ENCODE measurements around the gene GULP1.
"Not testable (repeated sequence)": the region's sequence is repeated elsewhere in the genome, so short reads cannot be mapped to it uniquely, and the experiment has no call there.

Gene GULP1

DNA sequence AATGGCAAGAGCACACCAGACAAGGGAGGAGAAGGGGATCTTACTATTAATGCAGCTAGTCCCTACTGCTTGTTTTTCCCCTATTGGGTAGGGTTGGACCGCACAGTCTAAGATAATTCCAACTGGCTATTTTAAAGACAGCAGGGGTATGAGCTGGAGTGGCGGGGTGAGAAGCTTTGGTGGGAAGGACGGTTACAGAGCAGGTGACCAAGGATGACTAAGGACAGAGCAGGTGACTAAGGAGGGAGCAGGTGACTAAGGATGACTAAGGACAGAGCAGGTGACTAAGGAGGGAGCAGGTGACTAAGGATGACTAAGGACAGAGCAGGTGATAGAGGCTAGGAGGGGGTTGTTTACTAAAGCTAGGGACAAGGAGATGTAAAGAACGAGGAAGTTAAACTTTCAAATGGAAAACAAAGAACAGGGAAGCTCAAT is 7.3 kb downstream of the GULP1 start:
- WGBS (ENCODE audit: insufficient coverage) = 100% methylated on average over 2 of the region's 4 CpGs
- H3K9me3 ChIP-seq (ENCODE audit: control extremely low read depth in 1 of 5, control insufficient read depth in 4 of 5, insufficient read depth in 2 of 5, low read depth in 1 of 5, low read length in 4 of 5); CTCF ChIA-PET; H3K27me3 ChIP-seq (replicated peaks in 2 of 5; ENCODE audit: control insufficient read depth in 4 of 5, insufficient read depth in 5 of 5, low read length in 4 of 5); H3K4me3 ChIP-seq (ENCODE audit: control insufficient read depth in 1 of 7, extremely low read depth in 1 of 7, insufficient read depth in 4 of 7, low read depth in 2 of 7, low read length in 6 of 7); H3K36me3 ChIP-seq (ENCODE audit: control insufficient read depth in 4 of 4, insufficient read depth in 4 of 4, low read length in 3 of 4); DNase-seq; POLR2A ChIA-PET; H3K27ac ChIP-seq (ENCODE audit: insufficient read depth in 1 of 2, low read depth in 1 of 2, low read length in 2 of 2, poor library complexity in 1 of 2, severe bottlenecking in 2 of 2); H3K4me1 ChIP-seq (ENCODE audit: control extremely low read depth in 1 of 4, control insufficient read depth in 4 of 4, insufficient read depth in 4 of 4, low read length in 3 of 4): not testable (repeated sequence)

DNA sequence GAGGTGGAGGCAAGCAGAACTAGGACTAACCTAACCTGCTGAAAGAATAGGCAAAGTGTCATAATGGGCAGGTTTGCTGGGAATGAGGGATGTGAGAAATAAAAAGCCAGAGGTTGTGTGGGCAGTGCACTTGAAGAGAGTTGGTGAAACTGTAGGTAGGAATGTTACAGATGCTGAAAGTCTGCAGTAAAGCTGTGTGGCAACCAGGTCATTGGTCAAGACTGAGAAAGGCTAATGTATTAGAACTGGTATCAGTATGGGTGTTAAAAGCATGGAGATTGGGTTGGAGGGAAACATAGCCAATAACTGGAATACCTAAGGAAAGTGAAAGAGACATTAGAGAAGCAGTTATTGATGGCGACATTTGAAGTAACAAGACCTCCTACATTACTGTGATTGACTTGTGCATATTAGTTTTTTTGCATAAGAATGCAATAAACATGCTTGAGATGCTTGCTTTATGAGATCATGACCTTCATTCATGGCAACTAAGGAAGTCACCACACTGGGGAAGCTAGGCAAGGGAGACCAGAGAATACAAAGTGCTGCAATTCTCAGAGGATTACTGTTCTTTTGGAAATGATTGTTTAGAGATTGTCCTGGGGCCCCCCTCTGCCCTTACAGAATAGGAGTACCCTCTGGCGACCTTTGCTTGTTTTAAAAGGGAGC is 11.8 kb downstream of the GULP1 start:
- 100% methylated on average over 2 of the region's 2 CpGs for whole genome bisulfite sequencing (ENCODE audit: insufficient coverage)
- no peak for DNase-seq
- H3K9me3 ChIP-seq (ENCODE audit: control extremely low read depth in 1 of 5, control insufficient read depth in 4 of 5, insufficient read depth in 2 of 5, low read depth in 1 of 5, low read length in 4 of 5) = peaks cover 0 to 2% (median 0%) of the 10 kb centered on the region in 5 experiments
- CTCF ChIA-PET = no interaction called here
- H3K27ac ChIP-seq (ENCODE audit: insufficient read depth in 1 of 2, low read depth in 1 of 2, low read length in 2 of 2, poor library complexity in 1 of 2, severe bottlenecking in 2 of 2) = no peak overlapping the region
- no peaks in the 10 kb centered on the region for H3K4me1 ChIP-seq (ENCODE audit: control extremely low read depth in 1 of 4, control insufficient read depth in 4 of 4, insufficient read depth in 4 of 4, low read length in 3 of 4)
- H3K36me3 ChIP-seq (ENCODE audit: control insufficient read depth in 4 of 4, insufficient read depth in 4 of 4, low read length in 3 of 4) = no peaks in the 10 kb centered on the region
- H3K27me3 ChIP-seq (replicated peaks in 2 of 5; ENCODE audit: control insufficient read depth in 4 of 5, insufficient read depth in 5 of 5, low read length in 4 of 5) = no peaks in the 10 kb centered on the region
- H3K4me3 ChIP-seq (ENCODE audit: control insufficient read depth in 1 of 7, extremely low read depth in 1 of 7, insufficient read depth in 4 of 7, low read depth in 2 of 7, low read length in 6 of 7) = no peak overlapping the region
- POLR2A ChIA-PET = no interaction called here

DNA sequence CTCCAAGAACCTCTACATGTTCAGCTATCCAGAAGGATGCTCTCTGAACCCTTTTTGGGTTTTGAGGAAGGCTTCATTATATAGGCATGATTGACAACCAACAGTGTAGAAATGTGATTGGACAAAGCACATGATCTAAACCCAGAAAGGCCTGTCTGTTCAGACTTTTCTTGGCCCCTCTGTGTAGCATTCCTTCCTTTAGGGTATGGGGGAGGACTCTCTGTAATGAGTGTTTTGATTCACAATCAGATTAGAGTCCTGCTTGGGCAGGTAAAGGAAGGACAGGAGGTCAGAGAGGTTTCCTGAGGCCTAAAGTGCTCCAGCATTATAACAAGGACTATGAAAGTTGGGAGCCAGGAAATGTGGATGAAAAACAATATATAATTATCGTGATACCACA is 13.6 kb downstream of the GULP1 start:
- Histone ChIP-seq H3K36me3 (ENCODE audit: control insufficient read depth in 4 of 4, insufficient read depth in 4 of 4, low read length in 3 of 4) (no peaks in the 10 kb centered on the region), H3K4me3 (ENCODE audit: control insufficient read depth in 1 of 7, extremely low read depth in 1 of 7, insufficient read depth in 4 of 7, low read depth in 2 of 7, low read length in 6 of 7) (no peak overlapping the region), H3K4me1 (ENCODE audit: control extremely low read depth in 1 of 4, control insufficient read depth in 4 of 4, insufficient read depth in 4 of 4, low read length in 3 of 4) (no peaks in the 10 kb centered on the region), H3K27me3 (replicated peaks in 2 of 5; ENCODE audit: control insufficient read depth in 4 of 5, insufficient read depth in 5 of 5, low read length in 4 of 5) (no peaks in the 10 kb centered on the region), H3K27ac (ENCODE audit: insufficient read depth in 1 of 2, low read depth in 1 of 2, low read length in 2 of 2, poor library complexity in 1 of 2, severe bottlenecking in 2 of 2) (no peak overlapping the region), H3K9me3 (ENCODE audit: control extremely low read depth in 1 of 5, control insufficient read depth in 4 of 5, insufficient read depth in 2 of 5, low read depth in 1 of 5, low read length in 4 of 5) (no peaks in the 10 kb centered on the region)
- ChIA-PET POLR2A (no interaction called here), CTCF (no interaction called here)
- no peak for DNase-seq
- WGBS (ENCODE audit: insufficient coverage) = no CpG with 5 or more reads among the region's 1 CpG

DNA sequence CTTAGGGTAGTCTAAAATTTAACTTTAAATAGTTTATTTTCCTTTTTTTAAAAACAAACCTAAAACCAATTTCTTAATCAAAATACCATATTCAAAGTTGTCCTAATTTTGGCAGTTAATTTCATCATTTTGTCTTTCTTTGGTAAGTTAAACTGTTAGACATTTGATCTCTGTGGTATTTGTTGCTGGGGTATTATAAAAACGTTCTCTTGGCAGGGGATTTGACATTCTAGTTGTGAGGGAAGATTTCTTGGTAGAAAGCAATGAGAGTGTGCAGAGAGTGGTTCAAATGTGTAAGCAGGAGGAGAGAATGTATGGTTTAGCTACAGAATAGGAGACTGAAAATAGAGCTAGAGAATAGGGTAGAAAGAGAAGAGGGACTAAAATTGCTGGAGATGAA is 14.6 kb downstream of the GULP1 start:
- H3K4me3 ChIP-seq (ENCODE audit: control insufficient read depth in 1 of 7, extremely low read depth in 1 of 7, insufficient read depth in 4 of 7, low read depth in 2 of 7, low read length in 6 of 7) = no peak overlapping the region
- no peak overlapping the region for H3K27ac ChIP-seq (ENCODE audit: insufficient read depth in 1 of 2, low read depth in 1 of 2, low read length in 2 of 2, poor library complexity in 1 of 2, severe bottlenecking in 2 of 2)
- CTCF ChIA-PET = no interaction called here
- H3K27me3 ChIP-seq (replicated peaks in 2 of 5; ENCODE audit: control insufficient read depth in 4 of 5, insufficient read depth in 5 of 5, low read length in 4 of 5) = no peaks in the 10 kb centered on the region
- 78% methylated on average over 1 of the region's 1 CpG for WGBS (ENCODE audit: insufficient coverage)
- H3K36me3 ChIP-seq (ENCODE audit: control insufficient read depth in 4 of 4, insufficient read depth in 4 of 4, low read length in 3 of 4) = no peaks in the 10 kb centered on the region
- no peak for DNase-seq
- H3K9me3 ChIP-seq (ENCODE audit: control extremely low read depth in 1 of 5, control insufficient read depth in 4 of 5, insufficient read depth in 2 of 5, low read depth in 1 of 5, low read length in 4 of 5) = no peaks in the 10 kb centered on the region
- POLR2A ChIA-PET = no interaction called here
- no peaks in the 10 kb centered on the region for H3K4me1 ChIP-seq (ENCODE audit: control extremely low read depth in 1 of 4, control insufficient read depth in 4 of 4, insufficient read depth in 4 of 4, low read length in 3 of 4)

- no peak for DNase-seq
- Histone ChIP-seq H3K4me1 (ENCODE audit: control extremely low read depth in 1 of 4, control insufficient read depth in 4 of 4, insufficient read depth in 4 of 4, low read length in 3 of 4) (no peaks in the 10 kb centered on the region), H3K36me3 (ENCODE audit: control insufficient read depth in 4 of 4, insufficient read depth in 4 of 4, low read length in 3 of 4) (no peaks in the 10 kb centered on the region), H3K27me3 (replicated peaks in 2 of 5; ENCODE audit: control insufficient read depth in 4 of 5, insufficient read depth in 5 of 5, low read length in 4 of 5) (no peaks in the 10 kb centered on the region), H3K9me3 (ENCODE audit: control extremely low read depth in 1 of 5, control insufficient read depth in 4 of 5, insufficient read depth in 2 of 5, low read depth in 1 of 5, low read length in 4 of 5) (no peaks in the 10 kb centered on the region), H3K27ac (ENCODE audit: insufficient read depth in 1 of 2, low read depth in 1 of 2, low read length in 2 of 2, poor library complexity in 1 of 2, severe bottlenecking in 2 of 2) (no peak overlapping the region), H3K4me3 (ENCODE audit: control insufficient read depth in 1 of 7, extremely low read depth in 1 of 7, insufficient read depth in 4 of 7, low read depth in 2 of 7, low read length in 6 of 7) (no peak overlapping the region)
- POLR2A ChIA-PET = no interaction called here
- CTCF ChIA-PET = no interaction called here
- WGBS (ENCODE audit: insufficient coverage) = no CpG with 5 or more reads among the region's 2 CpGs
Observed at GRCh38 chr2:188307850-188308283, 16.2 kb downstream of the GULP1 start.

DNA sequence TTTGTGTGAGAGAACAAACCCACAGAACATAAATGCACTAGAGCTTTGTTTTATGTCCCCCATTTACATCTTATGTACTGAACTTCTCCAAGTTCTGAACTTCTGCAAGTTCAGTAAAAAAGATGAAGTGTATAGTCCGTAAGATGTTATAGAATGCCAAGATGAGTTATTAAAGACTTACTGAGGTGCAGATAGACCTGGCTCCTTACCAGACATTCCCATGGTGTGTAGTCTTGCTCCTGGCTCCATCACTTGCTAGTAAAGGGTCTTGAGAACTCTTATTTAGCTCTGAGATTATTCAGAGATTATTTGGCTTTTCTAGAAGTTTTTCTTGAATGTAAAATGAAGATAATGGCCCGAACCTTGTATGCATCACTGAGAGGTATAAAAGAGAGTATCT is 16.8 kb downstream of the GULP1 start:
- H3K36me3 ChIP-seq (ENCODE audit: control insufficient read depth in 4 of 4, insufficient read depth in 4 of 4, low read length in 3 of 4) = no peaks in the 10 kb centered on the region
- no peak overlapping the region for H3K4me3 ChIP-seq (ENCODE audit: control insufficient read depth in 1 of 7, extremely low read depth in 1 of 7, insufficient read depth in 4 of 7, low read depth in 2 of 7, low read length in 6 of 7)
- no CpG with 5 or more reads among the region's 2 CpGs for WGBS (ENCODE audit: insufficient coverage)
- no peaks in the 10 kb centered on the region for H3K4me1 ChIP-seq (ENCODE audit: control extremely low read depth in 1 of 4, control insufficient read depth in 4 of 4, insufficient read depth in 4 of 4, low read length in 3 of 4)
- ChIA-PET CTCF (interaction anchor here (1.0 to 1.9 kb wide), 2 partner anchors 17 to 27 kb away, joined by 3 to 5 read pairs; partner anchors contain the start of gene GULP1), POLR2A (no interaction called here)
- H3K27me3 ChIP-seq (replicated peaks in 2 of 5; ENCODE audit: control insufficient read depth in 4 of 5, insufficient read depth in 5 of 5, low read length in 4 of 5) = no peaks in the 10 kb centered on the region
- no peak overlapping the region for H3K27ac ChIP-seq (ENCODE audit: insufficient read depth in 1 of 2, low read depth in 1 of 2, low read length in 2 of 2, poor library complexity in 1 of 2, severe bottlenecking in 2 of 2)
- H3K9me3 ChIP-seq (ENCODE audit: control extremely low read depth in 1 of 5, control insufficient read depth in 4 of 5, insufficient read depth in 2 of 5, low read depth in 1 of 5, low read length in 4 of 5) = no peaks in the 10 kb centered on the region
- DNase-seq = no peak

DNA sequence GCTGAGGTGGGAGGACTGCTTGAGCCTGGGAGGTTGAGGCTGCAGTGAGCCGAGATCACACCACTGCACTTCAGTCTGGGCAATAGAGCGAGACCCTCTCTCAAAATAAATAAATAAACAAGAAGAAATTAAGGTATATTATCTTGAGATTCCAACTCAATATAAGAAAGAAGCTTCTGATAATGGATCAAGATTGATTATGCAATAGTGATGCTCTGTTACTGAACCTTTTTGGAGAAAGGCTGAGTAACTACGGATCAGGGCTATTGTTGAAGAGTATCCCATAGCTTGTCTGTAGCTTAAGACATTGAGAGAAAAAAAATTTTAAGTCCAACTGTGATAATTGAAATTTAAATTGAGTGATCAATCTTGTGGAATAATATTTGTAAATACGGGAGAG is 17.7 kb downstream of the GULP1 start:
- Histone ChIP-seq H3K36me3 (ENCODE audit: control insufficient read depth in 4 of 4, insufficient read depth in 4 of 4, low read length in 3 of 4) (no peaks in the 10 kb centered on the region), H3K27ac (ENCODE audit: insufficient read depth in 1 of 2, low read depth in 1 of 2, low read length in 2 of 2, poor library complexity in 1 of 2, severe bottlenecking in 2 of 2) (no peak overlapping the region), H3K4me3 (ENCODE audit: control insufficient read depth in 1 of 7, extremely low read depth in 1 of 7, insufficient read depth in 4 of 7, low read depth in 2 of 7, low read length in 6 of 7) (no peak overlapping the region), H3K4me1 (ENCODE audit: control extremely low read depth in 1 of 4, control insufficient read depth in 4 of 4, insufficient read depth in 4 of 4, low read length in 3 of 4) (no peaks in the 10 kb centered on the region), H3K27me3 (replicated peaks in 2 of 5; ENCODE audit: control insufficient read depth in 4 of 5, insufficient read depth in 5 of 5, low read length in 4 of 5) (no peaks in the 10 kb centered on the region), H3K9me3 (ENCODE audit: control extremely low read depth in 1 of 5, control insufficient read depth in 4 of 5, insufficient read depth in 2 of 5, low read depth in 1 of 5, low read length in 4 of 5) (no peaks in the 10 kb centered on the region)
- no peak for DNase-seq
- 100% methylated on average over 1 of the region's 4 CpGs for WGBS (ENCODE audit: insufficient coverage)
- ChIA-PET CTCF (interaction anchor here (1.0 to 1.9 kb wide), 2 partner anchors 18 to 28 kb away, joined by 3 to 5 read pairs; partner anchors contain the start of gene GULP1), POLR2A (no interaction called here)

Data from common myeloid progenitor, CD34-positive (primary cell).